Endometrial microvascular endothelial cells (primary cell): ENCODE data around the gene SRF. TPM values are rescaled to one million over a fixed set of nuclear protein-coding genes. Genes with fewer than 3 reads are reported as not detected.

Source experiments
- in situ Hi-C: cut with HindIII; loops from 2 replicates; pipeline ENCODE4 v1.10.0; 2017; ENCODE audit warnings: low sequenced_read_pairs, low pct_unique_long_range_greater_than_20kb; ENCODE audit errors: inconsistent ontology term
- total RNA-seq: library from RNA; depleted of rRNA; stranded (reverse); fragments of >200 nt; gene quantifications from one replicate; pipeline ENCODE4 v1.2.3, GENCODE V29; 2015; ENCODE audit errors: inconsistent ontology term

Gene SRF
- total RNA-seq, 1 donor from 2014 or later: 28.9 TPM

GRCh38 chr6:43203718-43204095 is 32.6 kb downstream of the SRF start:
- in situ Hi-C loops: no loop called here

GRCh38 chr6:43204271-43205105 is 33.4 kb downstream of the SRF start:
- in situ Hi-C loops: no loop called here

- in situ Hi-C loops: no loop called here
These were observed 34.8 kb downstream of the SRF start for GRCh38 chr6:43205849-43206248.

GRCh38 chr6:43207286-43207685 is 36.2 kb downstream of the SRF start:
- in situ Hi-C loops: no loop called here

- in situ Hi-C loops: no loop called here
These were observed 40.9 kb downstream of the SRF start for GRCh38 chr6:43211955-43212354.

GRCh38 chr6:43213431-43213830 is 42.4 kb downstream of the SRF start:
- in situ Hi-C loops: no loop called here

- in situ Hi-C loops: no loop called here
These were observed 44.0 kb downstream of the SRF start for GRCh38 chr6:43215066-43215465.

GRCh38 chr6:43216200-43216599 is 45.1 kb downstream of the SRF start:
- in situ Hi-C loops: no loop called here

GRCh38 chr6:43217351-43217750 is 46.3 kb downstream of the SRF start:
- in situ Hi-C loops: no loop called here

- in situ Hi-C loops: no loop called here
These were observed 48.0 kb downstream of the SRF start for GRCh38 chr6:43219119-43219518.

GRCh38 chr6:43219814-43220213 is 48.7 kb downstream of the SRF start:
- in situ Hi-C loops: no loop called here

GRCh38 chr6:43220439-43220951 is 49.4 kb downstream of the SRF start:
- in situ Hi-C loops: no loop called here

GRCh38 chr6:43221046-43221972 is 50.2 kb downstream of the SRF start:
- in situ Hi-C loops: no loop called here

GRCh38 chr6:43222418-43223059 is 51.5 kb downstream of the SRF start:
- in situ Hi-C loops: no loop called here

GRCh38 chr6:43223175-43223574 is 52.1 kb downstream of the SRF start:
- in situ Hi-C loops: no loop called here

GRCh38 chr6:43226192-43226851 is 55.3 kb downstream of the SRF start:
- in situ Hi-C loops: no loop called here

- in situ Hi-C loops: no loop called here
These were observed 58.1 kb downstream of the SRF start, which contains the start of gene DNPH1 for GRCh38 chr6:43228951-43229802. Gene DNPH1, minus strand, starts transcription at chr6:43229481. Its CDS starts 25 bp downstream, at chr6:43229456.
